GM23248 (cell line): ENCODE data around the gene HDAC4. TPM values are rescaled to one million over a fixed set of nuclear protein-coding genes. Genes with fewer than 3 reads are reported as not detected.

Source experiments
- DNase-seq: peaks from one replicate; pipeline ENCODE4 v3.0.0-alpha.2; 2015
- H2AFZ ChIP-seq: fragments of 200-600 bp; sonication (generic); 2 replicates; pipeline ENCODE4 v1.6.1; 2016; ENCODE audit warnings: antibody characterized with exemption
- H3F3A ChIP-seq: fragments of 200-600 bp; sonication (generic); 2 replicates; pipeline ENCODE4 v1.6.1; 2016; ENCODE audit warnings: mild to moderate bottlenecking, antibody characterized with exemption, mixed run types; ENCODE audit not compliant: insufficient read depth
- H3K27ac ChIP-seq: fragments of 200-600 bp; sonication (generic); 2 replicates; pipeline ENCODE4 v1.5.1; 2016; ENCODE audit warnings: mild to moderate bottlenecking
- H3K27me3 ChIP-seq: fragments of 200-600 bp; sonication (generic); replicated peaks from 2 replicates; pipeline ENCODE4 v1.6.1; 2016; ENCODE audit warnings: mild to moderate bottlenecking; ENCODE audit not compliant: insufficient read depth
- H3K36me3 ChIP-seq: fragments of 200-600 bp; sonication (generic); 2 replicates; pipeline ENCODE4 v1.6.1; 2016; ENCODE audit warnings: low read depth, mild to moderate bottlenecking
- H3K4me1 ChIP-seq: fragments of 200-600 bp; sonication (generic); 2 replicates; pipeline ENCODE4 v1.6.1; 2016; ENCODE audit warnings: mild to moderate bottlenecking; ENCODE audit not compliant: insufficient read depth
- H3K4me2 ChIP-seq: fragments of 200-600 bp; sonication (generic); one replicate; pipeline ENCODE4 v1.6.1; 2016; ENCODE audit warnings: mild to moderate bottlenecking; ENCODE audit not compliant: unreplicated experiment
- H3K4me3 ChIP-seq: fragments of 200-600 bp; sonication (generic); 2 replicates; pipeline ENCODE4 v1.5.1; 2016; ENCODE audit warnings: mild to moderate bottlenecking
- H3K79me2 ChIP-seq: fragments of 200-600 bp; sonication (generic); 2 replicates; pipeline ENCODE4 v1.6.1; 2016; ENCODE audit warnings: mild to moderate bottlenecking; ENCODE audit not compliant: insufficient read depth
- H3K9ac ChIP-seq: fragments of 200-600 bp; sonication (generic); 2 replicates; pipeline ENCODE4 v1.6.1; 2016; ENCODE audit warnings: mild to moderate bottlenecking
- H3K9me2 ChIP-seq: fragments of 200-600 bp; sonication (generic); 2 replicates; pipeline ENCODE4 v1.6.1; 2016; ENCODE audit warnings: mixed run types, mild to moderate bottlenecking, moderate library complexity; ENCODE audit not compliant: insufficient read depth
- H3K9me3 ChIP-seq: fragments of 200-600 bp; sonication (generic); one replicate; pipeline ENCODE4 v1.6.1; 2017; ENCODE audit warnings: low read depth
- H4K20me1 ChIP-seq: fragments of 200-600 bp; sonication (generic); 2 replicates; pipeline ENCODE4 v1.6.0; 2016; ENCODE audit not compliant: insufficient read depth
- EZH2 ChIP-seq: fragments of 200-600 bp; sonication (generic); IDR thresholded peaks from 2 replicates; pipeline ENCODE4 v1.6.1; 2018; ENCODE audit warnings: antibody characterized with exemption, mild to moderate bottlenecking; ENCODE audit not compliant: insufficient read depth, poor library complexity, severe bottlenecking
- EZH2phosphoT487 ChIP-seq: fragments of 200-600 bp; sonication (generic); IDR thresholded peaks from 2 replicates; pipeline ENCODE4 v1.6.1; 2018; ENCODE audit warnings: antibody characterized with exemption, moderate library complexity, mild to moderate bottlenecking, low read depth; ENCODE audit not compliant: insufficient read depth
- WGBS, 2 experiments: methylation state at CpG; one replicate each; pipeline ENCODE4 v1.1.6; 2015 to 2017; ENCODE audit warnings: low lambda C conversion rate in 2 of 2, low coverage in 1 of 2; ENCODE audit errors: missing lambda C conversion rate in 2 of 2; 5-methylcytosine and 5-hydroxymethylcytosine counted together
- in situ Hi-C: fragments of 300-500 bp; cut with MboI; formaldehyde crosslinking; loops from 2 replicates; pipeline ENCODE4 v1.15.0; 2020
- polyA plus RNA-seq: library from polyadenylated mRNA; unstranded; fragments of >200 nt; fragmentation: Nextera tagmentation; extraction: Ambion mirVana; gene quantifications from 2 replicates; pipeline ENCODE4 v1.2.1, GENCODE V29; 2016
- total RNA-seq: library from RNA; depleted of rRNA; stranded (reverse); fragments of >200 nt; shearing (Covaris generic); gene quantifications from 2 replicates; pipeline ENCODE4 v1.2.3, GENCODE V29; 2014

The HDAC4 gene
- total and polyA plus RNA-seq, 2 experiments from 2014 or later, result 2.1 to 6.3 TPM

- no peaks in the 10 kb centered on the region for H3K9me3 ChIP-seq
- no peaks in the 10 kb centered on the region for H3F3A ChIP-seq
- 93% methylated on average over 5 of the region's 5 CpGs for whole genome bisulfite sequencing, 2 experiments
- H3K9me2 ChIP-seq, result no peaks in the 10 kb centered on the region
- no peaks in the 10 kb centered on the region for H3K27me3 ChIP-seq
- no peak overlapping the region for H3K27ac ChIP-seq
- in situ Hi-C loops, result no loop called here
- H3K4me2 ChIP-seq, result no peak overlapping the region
- no peak overlapping the region for H3K4me3 ChIP-seq
- no peak overlapping the region for H2AFZ ChIP-seq
- H3K9ac ChIP-seq, result no peak overlapping the region
- 0 out of 2 replicates have a peak, but pooled peaks cover 9% of the 10 kb centered on the region for H3K4me1 ChIP-seq
- TF ChIP-seq EZH2phosphoT487 (no peak), EZH2 (no peak)
- no peaks in the 10 kb centered on the region for H3K36me3 ChIP-seq
- peaks cover 12% of the 10 kb centered on the region; the same call in 1 of the 2 replicates for H3K79me2 ChIP-seq
- no peak for DNase-seq
- H4K20me1 ChIP-seq, result no peaks in the 10 kb centered on the region
These were observed 100.6 kb downstream of the HDAC4 start for GRCh38 chr2:239300242-239300641.

GRCh38 chr2:239299218-239299939 is 101.4 kb downstream of the HDAC4 start:
- H3K4me1 ChIP-seq, result 0 out of 2 replicates have a peak, but pooled peaks cover 9% of the 10 kb centered on the region
- no peaks in the 10 kb centered on the region for H4K20me1 ChIP-seq

GRCh38 chr2:239298116-239298804 is 102.6 kb downstream of the HDAC4 start:
- Histone ChIP-seq H3K79me2 (peaks cover 4% of the 10 kb centered on the region; the same call in 1 of the 2 replicates), H3K36me3 (no peaks in the 10 kb centered on the region), H3K27me3 (no peaks in the 10 kb centered on the region), H3K4me1 (0 out of 2 replicates have a peak, but pooled peaks cover 9% of the 10 kb centered on the region), H2AFZ (no peak overlapping the region), H3K9me2 (no peaks in the 10 kb centered on the region), H3F3A (no peaks in the 10 kb centered on the region), H3K27ac (no peak overlapping the region), H3K9me3 (no peaks in the 10 kb centered on the region), H3K4me2 (peak overlapping the region; percentile 23), H3K9ac (no peak overlapping the region), H3K4me3 (no peak overlapping the region), H4K20me1 (no peaks in the 10 kb centered on the region)
- no peak for TF ChIP-seq EZH2phosphoT487
- TF ChIP-seq EZH2, result no peak
- 31 to 37% methylated on average over 14 of the region's 14 CpGs for WGBS, 2 experiments
- in situ Hi-C loops, result no loop called here
- DNase-seq, result peak; percentile 48

More at GRCh38 chr2:239299218-239299939, 101.4 kb downstream of the HDAC4 start:
- in situ Hi-C loops, result no loop called here
- WGBS, 2 experiments, result 93% methylated on average over 19 of the region's 19 CpGs
- Histone ChIP-seq H3K27me3 (no peaks in the 10 kb centered on the region), H3K4me2 (no peak overlapping the region), H3K9me2 (no peaks in the 10 kb centered on the region), H3K79me2 (peaks cover 11% of the 10 kb centered on the region; the same call in 1 of the 2 replicates), H3K4me3 (no peak overlapping the region), H3F3A (no peaks in the 10 kb centered on the region), H3K27ac (no peak overlapping the region), H3K9ac (no peak overlapping the region), H2AFZ (no peak overlapping the region), H3K36me3 (no peaks in the 10 kb centered on the region), H3K9me3 (no peaks in the 10 kb centered on the region)
- DNase-seq, result no peak
- no peak for TF ChIP-seq EZH2phosphoT487

GRCh38 chr2:239297142-239298004 is 103.4 kb downstream of the HDAC4 start:
- Histone ChIP-seq H3K79me2 (peaks cover 12% of the 10 kb centered on the region; the same call in 1 of the 2 replicates), H3F3A (no peaks in the 10 kb centered on the region), H4K20me1 (no peaks in the 10 kb centered on the region), H3K4me3 (no peak overlapping the region), H3K9me2 (no peaks in the 10 kb centered on the region), H3K4me2 (peak overlapping the region; percentile 23), H3K27me3 (no peaks in the 10 kb centered on the region), H3K36me3 (no peaks in the 10 kb centered on the region), H3K9ac (no peak overlapping the region), H3K27ac (no peak overlapping the region), H3K9me3 (no peaks in the 10 kb centered on the region), H2AFZ (no peak overlapping the region), H3K4me1 (0 out of 2 replicates have a peak, but pooled peaks cover 9% of the 10 kb centered on the region)
- TF ChIP-seq EZH2, result no peak
- TF ChIP-seq EZH2phosphoT487, result no peak
- in situ Hi-C loops, result no loop called here
- no peak for DNase-seq
- WGBS, 2 experiments, result 90 to 94% methylated on average over 22 of the region's 22 CpGs
